ENCODE measurements around the gene CEP63.
A peak's percentile ranks its signal among the peaks of the same experiment; 100 is the strongest.
"Not testable (repeated sequence)": the region's sequence is repeated elsewhere in the genome, so short reads cannot be mapped to it uniquely, and the experiment has no call there.

The CEP63 gene

DNA sequence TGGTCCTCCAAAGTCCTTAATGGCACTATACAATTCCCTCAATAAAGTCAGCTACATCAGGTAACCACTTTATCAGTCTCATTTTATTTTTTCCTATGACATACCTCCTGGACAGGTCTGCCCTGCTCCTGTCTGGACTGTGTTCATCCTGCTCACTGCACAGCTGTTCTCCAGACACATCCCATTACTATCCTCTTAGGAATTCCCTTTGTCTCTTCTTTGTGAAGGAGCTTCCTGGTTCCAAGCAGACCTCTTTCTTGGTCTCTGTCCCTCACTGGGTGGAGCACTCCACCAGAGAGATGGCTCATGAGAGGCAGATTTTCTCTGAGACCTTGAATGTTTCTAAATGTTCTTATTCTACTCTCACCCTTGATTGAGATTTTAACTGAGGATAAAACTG lies 104.9 kb downstream of the CEP63 start:
- no peak for DNase-seq

DNA sequence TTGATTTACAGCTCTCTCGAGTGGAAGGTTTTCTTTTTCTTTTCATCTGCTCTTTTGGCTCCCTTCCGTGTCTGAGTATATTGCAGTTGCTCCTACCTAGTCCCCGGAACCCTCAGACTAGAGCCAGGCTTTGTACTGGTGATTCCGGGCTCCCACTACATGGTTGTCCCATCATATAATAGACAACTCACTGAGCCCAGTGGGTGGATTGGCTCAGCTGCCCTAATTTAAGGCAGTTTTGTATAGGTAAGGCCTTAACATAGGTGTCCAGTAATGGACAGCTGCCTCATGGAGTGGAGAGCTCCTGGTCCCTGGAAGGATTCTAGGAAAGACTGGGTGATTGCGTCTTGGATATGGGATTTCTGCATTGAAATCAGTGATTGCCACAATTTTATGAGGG lies 106.9 kb downstream of the CEP63 start:
- DNase-seq, result no peak

DNA sequence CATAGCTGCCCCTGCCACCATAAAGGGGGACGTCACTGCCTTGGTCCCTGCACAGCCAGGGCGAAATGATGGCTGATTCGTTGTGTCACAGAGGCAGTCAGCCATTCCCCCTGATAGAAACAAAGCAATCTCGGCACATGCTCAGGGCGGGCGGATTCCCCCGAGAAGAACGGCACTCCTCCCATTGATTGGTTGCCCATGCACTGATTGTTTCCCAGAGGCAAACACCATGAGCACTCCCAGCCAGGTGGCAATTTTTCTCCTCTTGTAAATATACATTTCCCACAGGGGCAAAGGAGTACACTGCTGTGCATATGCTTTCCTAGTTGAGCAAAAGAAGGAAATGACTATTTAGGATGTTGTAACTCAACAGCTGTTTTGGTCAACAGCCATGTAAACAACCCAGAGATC lies 108.5 kb downstream of the CEP63 start:
- no peak for DNase-seq

DNA sequence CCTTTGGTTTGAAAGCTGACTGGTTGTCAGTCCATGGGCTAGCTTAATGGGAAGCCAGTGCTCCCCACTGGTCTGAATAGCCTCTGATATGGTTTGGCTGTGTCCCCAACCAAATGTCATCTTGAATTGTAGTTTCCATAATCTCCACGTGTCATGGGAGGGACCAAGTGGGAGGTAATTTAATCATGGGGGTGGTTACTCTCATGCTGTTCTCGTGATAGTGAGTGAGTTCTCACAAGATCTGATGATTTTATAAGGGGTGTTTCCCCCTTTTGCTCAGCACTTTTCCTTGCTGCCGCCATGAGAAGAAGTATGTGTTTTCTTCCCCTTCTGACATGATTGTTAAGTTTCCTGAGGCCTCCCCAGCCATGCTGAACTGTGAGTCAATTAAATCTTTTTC lies 109.1 kb downstream of the CEP63 start:
- DNase-seq, result not testable (repeated sequence)

DNA sequence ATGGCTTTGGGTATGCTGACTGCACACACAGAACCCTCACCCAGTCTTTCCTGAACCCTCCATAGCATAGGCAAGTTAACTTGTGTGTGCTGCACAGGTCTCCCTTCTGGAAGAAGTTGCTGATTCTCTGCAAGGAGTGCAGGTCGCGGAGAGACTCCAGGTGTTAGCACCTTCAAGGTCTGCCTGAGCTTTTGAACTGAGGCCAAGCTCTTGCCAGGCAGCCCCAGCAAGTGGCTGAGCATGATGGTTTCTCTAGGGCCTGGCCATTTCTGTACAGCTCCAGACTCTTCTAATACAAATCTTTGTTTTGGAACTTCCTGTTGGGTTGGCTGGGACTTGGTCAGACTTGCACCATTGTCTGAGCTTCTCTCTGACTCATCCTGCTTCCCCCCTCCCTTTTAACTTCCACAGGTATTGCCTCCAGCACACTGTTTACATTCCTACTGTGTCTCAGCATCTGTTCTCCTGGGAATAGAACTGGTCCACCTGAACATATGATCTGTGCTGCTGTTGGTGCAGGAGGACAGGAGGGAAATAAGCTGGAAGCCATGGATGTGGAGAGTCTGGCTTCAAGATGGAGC lies 111.6 kb downstream of the CEP63 start:
- DNase-seq, result no peak

DNA sequence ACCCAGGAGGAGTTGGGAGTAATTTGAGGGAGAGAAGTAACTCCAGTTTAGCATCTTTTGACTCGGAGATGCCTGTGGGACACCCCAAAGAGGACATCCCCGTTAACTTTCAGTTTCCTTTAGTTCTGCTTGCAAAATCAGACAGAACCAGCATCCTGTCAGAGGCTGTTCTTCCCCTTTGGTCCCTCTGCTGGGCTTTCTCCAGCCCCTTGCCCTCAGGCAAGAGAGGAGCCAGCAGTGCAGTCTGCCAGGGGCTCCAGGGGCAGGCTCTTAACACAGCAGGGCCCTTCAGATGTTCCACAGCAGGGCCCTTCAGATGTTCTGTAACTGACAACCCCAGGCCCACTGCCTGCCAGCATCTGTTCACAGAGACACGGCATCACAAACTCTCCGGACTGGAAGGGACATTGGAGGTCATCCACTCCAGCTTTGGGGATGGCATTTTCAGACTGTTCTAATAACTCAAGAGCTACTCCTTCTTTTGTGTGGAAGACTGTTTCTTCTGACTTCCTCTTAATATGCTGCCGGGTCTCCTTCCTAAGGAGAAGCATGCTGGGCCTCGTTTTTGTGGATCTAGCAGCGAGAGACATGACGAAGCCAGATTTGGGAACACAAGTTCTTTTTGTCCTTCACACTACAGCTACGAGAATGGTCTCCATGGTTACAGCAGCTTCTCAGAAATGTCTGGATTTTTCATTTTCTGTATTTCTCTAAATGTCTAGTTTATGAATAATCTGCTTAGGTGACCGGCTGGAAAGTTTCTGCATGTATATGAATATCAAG lies 113.1 kb downstream of the CEP63 start:
- DNase-seq, result no peak

DNA sequence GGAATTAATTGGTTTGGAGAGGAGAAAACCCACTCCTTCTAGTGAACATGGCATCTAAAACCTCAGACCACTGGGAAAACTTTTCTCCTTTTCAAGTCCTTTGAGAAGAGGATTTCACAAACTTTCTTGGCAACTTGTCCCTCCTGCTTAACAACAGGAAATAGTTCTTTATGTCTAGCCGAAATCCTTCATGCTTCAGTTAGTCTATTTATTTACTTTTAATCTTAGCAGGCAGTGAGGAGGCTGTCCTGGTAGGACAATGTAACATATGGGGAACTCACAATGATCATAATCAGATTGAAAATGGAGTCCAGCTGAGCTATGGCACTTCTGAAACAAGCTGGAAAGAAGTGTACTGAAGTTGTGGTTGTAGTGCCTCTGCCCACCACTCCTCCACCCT lies 114.3 kb downstream of the CEP63 start:
- DNase-seq, result no peak

DNA sequence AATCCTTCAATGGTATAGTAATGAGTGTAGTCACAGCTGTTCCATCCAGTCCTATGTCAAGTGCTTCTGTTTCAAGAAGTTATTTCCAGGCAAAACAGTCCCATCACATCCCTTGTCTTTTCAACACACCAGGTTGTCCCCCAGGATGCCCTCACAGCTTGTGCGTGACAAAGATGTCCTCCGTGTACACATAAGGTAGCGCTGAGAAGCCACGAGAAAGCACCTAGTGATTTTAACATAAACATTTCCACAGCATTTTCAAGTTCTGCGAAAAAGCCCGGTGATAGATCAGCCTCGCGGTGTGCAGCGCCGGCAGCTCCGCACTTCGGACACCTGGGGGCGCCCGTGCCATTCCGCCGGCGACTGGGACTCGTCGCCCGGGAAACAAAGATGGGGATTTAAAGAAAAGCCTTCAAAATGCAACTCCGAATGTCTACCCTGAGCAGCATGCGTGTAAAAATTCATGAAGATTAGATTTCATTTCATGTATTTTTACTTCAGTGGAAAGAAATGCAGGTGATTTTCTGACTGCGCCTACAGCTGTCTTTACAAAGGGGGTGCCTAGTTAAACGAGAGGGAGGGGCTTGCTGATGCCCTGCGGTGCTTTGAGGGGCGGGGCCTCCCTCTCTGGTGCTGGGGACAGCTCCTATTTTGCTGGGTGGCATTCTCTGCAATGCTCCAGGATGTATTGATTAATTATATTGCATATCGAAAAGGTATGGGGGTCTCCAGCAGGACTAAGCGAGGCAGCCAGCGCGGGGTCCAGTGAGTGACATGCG lies 115.0 kb downstream of the CEP63 start:
- DNase-seq, result peak; percentile 82

DNA sequence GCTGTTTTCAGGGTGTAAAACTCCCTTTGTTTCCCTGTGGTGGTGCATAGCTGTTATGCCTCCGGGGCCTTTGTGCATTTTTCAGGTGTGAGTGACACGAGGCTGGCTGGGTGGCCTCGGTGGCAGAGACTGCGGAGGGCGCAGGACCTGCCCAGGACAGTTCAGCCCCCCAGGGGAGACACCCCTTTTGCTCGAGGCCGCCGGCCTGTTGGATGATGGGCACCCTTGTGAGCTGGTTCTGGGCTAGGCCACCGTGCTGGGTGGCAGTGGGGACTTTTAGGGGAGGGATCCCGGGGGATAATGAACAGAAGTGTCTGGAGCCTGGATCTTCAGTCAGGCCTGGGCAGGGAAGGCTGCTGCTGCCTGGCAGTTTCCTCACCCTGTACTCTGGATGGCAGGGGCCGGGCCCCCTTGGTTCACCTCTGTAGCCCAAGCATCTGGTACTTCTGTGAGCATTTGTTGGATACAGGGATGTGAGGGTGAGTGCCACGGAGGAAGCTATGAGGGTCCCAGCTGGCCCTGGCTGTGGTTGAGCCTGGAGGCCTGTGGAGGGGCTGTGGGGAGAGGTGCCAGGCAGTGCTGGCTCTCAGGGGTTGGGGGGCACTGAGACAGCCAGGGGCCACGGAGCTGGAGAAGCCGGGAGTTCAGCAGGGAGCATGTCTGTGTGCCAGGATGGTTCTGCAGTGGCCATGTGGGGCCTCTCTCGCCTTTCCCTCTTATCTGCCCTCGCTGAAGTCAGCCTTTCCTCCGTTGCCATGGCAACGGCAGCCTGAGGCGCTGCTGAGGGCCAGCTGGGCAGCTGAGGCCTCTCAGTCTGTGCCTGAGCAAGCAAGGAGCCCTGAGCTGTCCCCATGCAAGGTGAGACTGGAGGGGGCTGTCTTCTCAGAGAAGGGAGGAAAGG lies 115.9 kb downstream of the CEP63 start:
- DNase-seq, result peak; percentile 33

DNA sequence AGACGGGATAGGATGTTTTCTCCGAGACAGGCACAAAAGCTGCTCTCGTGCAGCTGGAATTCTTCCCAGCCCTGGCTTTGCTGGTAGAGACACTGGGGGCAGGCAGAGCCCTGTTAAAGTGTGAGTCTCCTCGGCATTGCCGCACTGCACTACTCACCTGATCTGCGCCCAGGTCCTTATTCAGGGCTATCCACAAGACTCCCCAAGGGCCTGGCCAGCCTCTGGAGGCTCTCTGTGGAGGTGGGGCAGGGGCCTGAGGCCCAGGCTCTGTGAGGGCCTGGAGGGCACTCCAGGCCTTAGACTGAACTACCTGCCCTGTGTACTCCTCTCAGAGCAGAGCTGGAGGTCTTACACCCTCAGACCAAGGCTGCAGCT lies 116.6 kb downstream of the CEP63 start:
- DNase-seq, result no peak

DNA sequence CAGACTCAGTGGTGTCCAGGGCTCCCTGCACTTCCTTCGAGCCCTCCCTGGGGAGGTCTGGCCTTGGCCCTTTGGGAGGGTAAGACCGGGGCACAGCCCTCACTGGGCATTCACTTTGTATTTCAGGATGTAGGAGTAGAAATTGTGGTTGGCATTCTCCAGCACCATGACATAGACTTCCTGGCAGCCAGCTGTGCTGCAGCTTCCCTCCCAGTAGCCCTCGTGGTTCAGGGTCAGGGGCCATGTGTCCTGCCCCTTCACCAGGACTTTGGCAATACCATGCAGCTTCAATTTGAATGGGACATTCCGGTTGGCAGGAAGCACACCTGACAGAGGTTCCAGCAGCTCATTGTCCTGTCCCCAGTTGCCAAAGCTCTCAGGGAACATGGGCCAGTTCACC lies 117.6 kb downstream of the CEP63 start:
- no peak for DNase-seq

DNA sequence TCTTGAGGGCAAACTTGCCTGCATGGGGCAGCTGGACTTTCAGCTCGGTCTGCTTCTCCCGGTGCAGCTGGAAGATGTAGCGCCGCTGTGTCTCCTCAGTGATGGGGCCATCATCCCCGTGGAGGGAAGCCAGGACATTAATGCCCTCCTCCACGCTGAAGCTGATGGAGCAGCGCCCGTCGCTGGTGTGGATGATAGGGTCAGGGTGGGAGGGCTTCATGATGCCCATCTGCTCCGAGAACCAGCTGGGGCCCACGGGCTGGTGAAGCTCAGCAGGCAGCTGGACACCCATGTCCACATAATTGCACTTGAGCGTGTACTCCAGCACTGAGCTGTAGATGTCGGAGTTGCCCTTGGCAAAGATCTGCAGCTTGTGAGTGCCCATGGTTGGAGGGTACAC lies 118.1 kb downstream of the CEP63 start:
- DNase-seq, result no peak

DNA sequence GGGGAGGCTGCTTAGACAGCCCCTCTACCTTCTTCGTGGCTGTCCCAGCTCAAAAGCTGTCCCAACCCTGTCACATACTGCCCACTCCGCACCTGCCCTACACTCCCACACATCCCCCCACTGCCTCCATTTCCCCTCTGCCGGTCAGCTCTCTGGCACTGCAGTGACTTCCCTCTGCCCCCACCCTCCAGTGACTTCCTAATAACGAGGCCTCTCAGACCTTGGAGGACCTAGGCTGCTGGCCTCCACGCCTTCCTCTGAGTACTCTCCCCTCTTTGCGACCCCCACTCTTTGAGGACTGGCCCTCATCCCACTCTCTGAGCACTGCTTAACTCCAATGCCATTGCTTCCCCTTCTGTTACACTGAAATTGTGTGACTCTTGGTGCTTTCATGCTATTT lies 119.7 kb downstream of the CEP63 start:
- no peak for DNase-seq

DNA sequence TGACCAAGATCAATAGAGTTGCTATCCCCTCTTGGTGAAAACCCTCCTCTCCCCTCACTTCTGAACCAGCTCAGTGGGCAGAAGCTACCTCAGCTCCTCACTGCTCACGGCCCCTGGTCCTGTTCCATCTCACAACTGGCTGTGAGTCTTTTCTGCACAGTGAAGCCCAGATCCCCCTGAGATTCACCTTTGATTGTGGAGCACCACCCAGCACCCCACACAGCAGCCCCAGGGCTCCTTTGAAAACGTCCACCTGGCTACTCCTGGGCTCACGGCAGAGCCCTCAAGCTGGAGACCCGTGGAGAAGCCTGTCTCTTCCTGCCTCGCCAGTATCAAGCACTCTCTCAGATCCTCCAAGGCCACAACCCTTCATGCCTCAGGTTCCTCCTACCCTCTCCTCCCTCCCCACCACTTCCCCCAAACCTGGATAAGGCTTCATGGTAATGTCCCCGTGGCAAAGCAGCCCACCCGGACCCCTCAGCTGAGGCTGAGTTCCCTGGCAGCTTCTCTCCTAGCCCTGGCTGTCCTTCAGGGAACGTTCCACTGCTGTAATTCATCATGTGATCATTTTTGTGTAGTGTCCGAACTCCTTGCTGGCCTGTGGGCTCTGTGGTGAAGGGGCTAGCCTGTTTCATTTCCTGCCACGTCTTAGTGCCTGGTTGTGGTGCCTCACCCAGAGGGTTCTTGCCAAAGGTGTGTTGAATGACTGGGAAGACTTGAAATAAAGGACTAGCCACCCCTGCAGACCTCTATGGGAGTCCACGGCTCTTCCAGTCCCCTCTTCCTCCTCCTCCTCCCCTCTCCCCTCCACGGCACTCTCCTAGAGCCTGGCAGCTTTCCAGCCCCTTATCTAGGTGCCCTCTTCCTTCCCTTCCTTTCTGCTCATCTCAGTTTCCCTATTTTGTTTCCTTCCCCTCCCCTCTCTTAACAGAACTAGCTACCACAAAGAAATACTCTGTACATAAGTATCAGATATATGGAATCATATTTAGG lies 120.5 kb downstream of the CEP63 start:
- DNase-seq, result no peak

DNA sequence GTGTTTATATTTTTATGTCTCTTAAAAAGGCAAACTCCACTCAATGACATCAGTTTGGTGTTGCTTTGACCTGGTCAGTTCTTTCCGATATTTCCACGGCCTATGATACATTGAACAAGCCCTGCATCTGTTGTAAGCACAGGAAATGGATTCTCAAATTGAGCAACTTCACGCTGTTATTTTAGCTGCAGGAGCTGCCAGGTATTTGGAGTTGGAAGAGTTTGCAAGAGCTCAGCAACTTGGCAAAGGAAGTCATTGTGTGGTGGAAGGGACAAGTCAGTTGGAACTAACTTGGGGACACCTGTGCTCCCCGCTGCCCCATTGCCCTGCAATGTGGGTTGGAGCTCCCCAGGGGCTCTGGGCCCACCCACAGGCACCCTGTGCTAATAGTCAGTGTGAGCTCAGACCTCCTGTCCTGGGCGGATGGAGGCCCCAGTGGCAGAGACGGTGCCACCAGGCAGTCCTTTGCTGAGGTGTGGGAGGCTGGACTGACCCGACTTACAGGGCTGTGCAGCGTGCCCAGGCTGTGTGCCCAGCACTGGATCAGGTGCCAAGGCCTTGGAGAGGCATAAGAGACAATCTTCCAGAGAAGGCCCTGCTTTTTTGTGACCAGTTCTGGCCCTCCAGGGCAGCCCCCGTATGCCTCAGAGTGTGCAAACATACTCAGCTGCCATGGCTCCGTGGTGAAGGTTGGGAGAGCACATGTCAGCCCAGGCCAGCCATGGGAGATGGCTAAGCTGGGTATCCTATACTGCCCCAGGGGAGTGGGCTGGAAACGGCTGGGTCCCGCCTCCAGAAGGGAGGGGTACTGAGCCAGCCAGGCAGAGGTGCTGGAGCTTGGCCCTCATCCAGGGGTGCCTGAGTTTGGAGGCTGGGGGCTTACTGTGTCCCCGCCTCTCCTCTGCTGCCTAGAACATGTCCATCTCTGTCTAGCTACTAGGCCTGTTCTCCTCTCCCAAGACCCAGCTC lies 121.5 kb downstream of the CEP63 start:
- DNase-seq, result no peak

DNA sequence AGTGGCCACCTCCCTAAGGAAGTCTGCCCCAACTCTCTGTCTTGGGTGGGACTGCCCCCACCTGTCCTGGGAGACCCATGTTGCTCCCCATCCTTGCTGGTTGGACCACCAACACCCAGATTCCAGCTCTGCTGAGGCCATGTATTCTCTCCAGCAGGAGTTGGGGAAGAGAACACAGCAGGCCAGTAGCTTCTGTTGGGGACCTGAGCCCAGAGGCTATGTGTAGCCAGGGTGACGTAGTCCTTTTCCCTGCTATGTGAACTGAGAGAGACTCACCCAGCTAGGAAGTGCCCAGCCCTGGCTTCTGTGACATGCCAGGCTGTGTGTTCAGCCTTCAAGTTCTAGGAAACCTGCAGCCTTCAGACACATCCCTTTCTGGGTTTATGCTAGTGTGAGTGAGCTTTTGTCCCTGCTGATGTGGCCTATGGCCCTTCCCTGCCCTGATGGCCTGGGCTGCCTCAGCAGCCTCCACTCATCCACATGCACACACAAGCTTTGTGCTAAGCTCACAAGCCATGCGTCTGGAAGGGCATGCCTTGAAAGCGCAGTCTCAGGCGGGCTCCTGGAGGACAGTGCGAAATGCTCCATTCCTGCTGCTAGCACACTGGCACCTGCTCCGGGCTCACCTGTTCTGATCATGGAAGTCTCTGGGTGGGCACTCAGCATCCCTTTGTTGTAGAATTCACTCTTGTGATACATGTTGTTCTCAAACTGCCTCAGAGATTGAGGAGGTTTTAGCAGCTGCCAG lies 122.3 kb downstream of the CEP63 start:
- DNase-seq, result no peak

DNA sequence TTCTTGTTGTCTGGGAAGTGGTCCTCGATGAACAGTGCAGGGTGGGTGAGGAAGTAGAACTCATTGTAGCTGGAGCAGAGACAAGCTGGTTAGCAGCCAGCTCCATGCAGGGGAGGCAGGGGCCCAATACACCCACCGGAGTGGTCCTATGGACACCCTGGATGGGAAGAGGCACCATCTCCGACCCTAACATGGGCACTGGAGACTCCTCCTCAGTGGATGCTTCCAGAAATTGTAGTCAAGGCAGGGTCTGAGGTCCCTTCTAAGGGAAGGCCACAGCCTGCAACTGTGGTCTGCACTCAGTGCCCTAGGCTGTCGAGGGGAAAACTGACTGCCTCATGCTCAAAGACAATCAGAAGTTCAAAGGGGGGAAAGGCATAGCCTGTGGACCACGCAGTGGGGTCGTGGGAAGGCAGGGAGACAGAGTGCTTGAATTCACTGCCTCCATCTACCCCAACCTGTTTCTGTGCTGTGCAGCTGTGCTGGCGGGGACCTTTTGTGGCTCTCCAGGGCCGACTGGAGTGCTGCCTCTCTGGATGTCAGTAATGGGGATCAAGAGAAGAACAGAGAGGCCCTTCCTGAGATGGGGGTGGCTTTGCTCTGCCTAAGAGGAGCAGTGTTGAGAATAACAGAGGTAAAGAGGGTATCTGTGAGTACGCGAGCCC lies 123.0 kb downstream of the CEP63 start:
- no peak for DNase-seq

DNA sequence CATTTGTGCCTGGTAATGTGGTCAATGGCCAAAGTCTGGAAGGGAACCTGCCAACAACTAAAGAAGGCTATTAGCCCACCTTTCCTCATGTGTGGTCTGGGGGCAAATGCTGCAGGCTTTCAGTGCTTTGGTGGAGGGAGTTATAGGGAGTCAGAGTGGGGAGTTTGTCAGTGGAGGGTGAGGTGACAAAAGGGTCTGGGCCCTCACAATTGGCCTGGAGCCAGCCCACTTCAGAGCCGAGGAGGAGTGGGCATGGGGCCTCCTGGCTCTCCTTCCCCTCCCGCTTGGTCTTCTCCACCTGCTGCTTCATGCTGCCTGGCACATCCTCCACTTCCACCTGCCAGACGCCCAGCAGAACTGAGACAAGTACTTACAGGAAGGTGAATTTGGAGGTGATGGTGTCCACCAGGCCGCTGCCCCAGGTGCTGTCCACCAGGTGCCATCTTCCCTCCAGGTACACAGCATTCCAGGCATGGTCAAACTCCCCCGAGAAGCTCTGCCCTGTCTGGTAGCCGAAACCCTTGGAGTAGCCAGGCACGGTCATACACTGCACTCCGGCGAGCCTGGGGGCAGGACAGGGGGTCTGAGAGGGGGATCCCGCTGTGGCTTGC lies 124.1 kb downstream of the CEP63 start:
- no peak for DNase-seq

Data from activated CD8-positive, alpha-beta memory T cell treated with anti-CD3 and anti-CD28 coated beads for 24 hours (primary cell).